Measurements from ENCODE around the gene EBF3.

The EBF3 gene

DNA sequence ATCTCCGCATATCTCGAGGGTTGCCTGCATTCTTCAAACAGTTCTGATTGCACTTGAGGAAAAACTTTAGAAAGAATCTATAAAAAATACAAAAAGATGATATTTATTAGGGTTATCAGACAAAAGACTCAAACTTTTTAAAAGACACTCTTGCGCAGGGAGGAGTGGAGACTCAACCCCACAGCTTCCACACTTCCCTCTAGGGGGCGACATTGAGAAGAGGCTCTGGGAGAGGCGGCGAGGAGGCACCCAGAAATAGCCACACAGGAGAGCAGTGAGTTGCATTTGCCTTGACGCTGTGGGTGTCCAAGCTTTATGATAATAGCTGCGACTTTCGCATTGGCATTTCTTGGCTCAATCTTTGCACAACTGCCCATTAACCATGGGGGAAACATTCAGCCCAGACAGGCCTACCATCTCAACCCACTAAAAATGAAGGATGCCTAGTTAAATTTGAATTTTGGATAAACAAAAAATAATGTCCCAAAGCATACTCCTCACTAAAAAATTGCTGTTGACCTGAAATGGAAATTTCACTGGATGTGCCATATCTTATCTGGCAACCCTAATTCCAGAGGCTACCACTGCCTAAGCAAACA is 86.2 kb downstream of the EBF3 start:
- FAIRE-seq (peak; percentile 35), DNase-seq (ENCODE audit: insufficient read length, low spot score) (peak; percentile 40)

DNA sequence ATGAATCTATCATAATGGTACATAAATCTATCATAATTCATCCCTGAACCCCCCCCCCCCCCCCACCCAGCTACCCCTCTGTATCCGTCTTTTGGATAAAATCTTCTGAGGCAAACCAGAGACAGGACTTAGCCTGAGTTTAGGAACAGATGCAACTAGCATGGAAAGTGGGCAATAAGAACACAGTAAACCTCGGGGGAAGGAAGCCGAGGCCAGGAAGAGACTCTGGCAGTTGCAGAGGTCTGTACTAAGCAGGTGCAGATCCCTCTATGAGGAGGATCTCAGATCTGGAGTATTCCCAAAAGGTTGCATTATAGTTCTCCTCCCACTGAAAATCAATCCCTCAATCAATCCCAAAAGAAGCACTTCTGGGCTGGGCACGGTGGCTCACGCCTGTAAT is 87.2 kb downstream of the EBF3 start:
- FAIRE-seq (no peak), DNase-seq (ENCODE audit: insufficient read length, low spot score) (no peak)

DNA sequence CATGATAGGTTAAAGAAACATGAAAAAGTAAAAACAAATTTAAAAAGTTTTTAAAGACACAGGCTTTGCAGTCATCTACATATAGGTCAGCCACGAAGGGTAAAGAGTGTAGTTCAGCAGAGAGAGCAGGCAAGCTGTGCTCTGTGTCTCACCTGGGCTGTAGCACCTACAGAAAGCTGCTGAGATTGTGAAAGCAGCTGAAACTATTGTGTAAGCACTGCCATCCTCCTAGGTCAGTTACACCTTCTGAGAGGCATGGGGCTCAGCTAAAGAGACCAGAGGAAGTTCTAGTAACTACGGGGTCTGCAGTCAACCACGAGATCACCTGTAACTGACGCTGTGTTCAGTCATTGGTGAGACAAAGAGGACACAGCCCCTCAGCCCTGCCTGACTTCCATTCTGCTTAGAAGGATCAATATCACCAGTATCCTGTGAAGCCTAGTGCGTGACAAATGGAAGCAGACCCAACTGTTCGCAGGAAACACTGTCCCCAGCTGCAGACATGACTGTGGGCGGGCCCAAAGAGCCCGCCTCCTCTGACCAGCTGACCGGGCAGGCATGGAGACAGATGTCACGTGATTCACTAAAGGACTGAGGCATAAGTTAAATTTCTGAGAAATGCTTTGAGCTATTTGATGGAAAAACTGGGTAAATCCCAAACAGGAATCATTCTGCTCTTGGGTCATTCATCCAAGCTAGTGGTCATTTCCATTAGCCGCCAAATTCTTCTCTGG is 87.9 kb downstream of the EBF3 start:
- DNase-seq (ENCODE audit: insufficient read length, low spot score) (no peak), FAIRE-seq (no peak)

DNA sequence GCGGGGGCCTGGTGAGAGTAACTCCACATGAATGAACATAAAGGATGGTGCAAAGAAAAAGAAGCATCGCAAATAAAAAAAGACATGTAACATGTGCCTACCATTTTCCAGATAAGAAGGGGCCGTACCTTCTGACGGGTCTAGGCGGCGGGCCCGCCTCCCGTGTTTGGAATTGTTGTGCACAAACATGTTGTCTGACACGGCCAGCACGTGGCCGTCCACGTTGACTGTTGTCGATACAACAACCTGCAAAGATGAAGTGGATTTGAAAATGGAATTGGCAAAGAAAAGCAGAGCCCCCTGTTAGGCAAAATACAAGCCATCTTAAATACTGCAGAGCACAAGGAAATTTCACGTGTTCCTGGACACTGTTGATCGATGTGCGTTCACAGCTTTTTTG is 90.7 kb downstream of the EBF3 start:
- no peak for DNase-seq (ENCODE audit: insufficient read length, low spot score)
- no peak for FAIRE-seq

DNA sequence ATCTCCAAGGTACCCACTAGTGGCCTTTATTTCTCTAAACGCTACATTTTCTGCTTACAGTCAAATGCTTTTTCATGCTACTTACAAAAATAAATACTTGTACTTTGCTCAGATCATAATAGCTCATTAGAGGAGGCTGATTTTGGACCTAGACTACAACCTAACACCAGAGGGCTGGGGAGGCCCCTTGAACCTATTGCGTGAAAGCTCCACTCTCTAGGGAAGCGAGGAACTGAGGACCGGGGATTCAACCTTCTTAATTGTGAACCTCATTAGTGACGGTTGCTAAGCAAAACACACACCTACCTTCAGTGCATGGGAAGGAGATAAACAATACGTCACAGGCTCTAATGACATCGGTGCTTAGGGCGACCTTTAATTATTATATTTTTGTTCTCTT is 92.1 kb downstream of the EBF3 start:
- no peak for DNase-seq (ENCODE audit: insufficient read length, low spot score)
- no peak for FAIRE-seq

DNA sequence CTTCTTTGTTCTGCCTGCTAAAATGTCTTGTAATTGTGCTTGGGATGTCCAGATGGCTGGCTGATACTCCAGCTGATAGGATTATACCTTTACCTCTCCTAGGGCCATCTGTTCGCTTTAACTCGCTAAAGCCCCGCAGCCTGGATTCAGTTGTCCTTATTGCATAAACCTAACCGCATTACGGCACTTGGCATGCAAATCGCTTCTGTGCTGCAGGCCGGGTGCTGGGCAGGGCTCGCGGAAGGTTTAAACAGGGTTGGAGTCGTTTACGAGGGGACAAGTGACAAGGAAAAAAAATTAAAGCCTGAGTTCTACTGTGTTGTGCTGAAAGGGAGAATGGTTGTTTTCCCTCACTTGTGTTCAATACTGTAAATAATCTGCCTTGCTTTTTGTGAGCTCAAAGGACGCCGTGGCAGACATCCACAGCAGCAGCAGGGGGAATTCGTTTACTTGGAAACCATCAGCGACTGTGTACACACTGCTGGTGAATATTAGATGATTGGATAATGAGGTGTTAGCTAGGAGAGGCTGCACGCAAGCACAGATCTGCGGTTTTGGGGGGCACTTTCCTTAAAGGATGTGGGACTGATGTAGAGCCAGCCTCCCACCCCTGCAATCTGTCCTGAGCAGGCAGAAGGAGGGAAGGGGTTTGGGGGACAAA is 93.0 kb downstream of the EBF3 start:
- FAIRE-seq (no peak), DNase-seq (ENCODE audit: insufficient read length, low spot score) (no peak)

DNA sequence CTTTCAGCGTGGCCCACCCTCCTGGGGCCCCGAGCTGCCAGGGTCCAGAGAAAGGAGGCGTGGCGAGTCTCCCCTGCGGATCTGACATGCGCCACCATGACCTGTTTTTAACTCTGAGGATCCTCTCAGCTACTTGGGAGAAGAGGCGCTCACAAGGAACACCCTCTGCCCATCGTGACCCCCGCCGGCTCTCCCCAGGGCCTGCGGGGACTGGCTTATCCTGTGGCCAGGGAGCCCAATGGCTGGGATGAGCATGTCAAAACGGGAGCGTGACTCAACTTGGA is 93.7 kb downstream of the EBF3 start:
- FAIRE-seq: no peak
- no peak for DNase-seq (ENCODE audit: insufficient read length, low spot score)

- DNase-seq (ENCODE audit: insufficient read length, low spot score): no peak
- FAIRE-seq: no peak
These were observed 94.2 kb downstream of the EBF3 start for GRCh38 chr10:129869596-129870473.

DNA sequence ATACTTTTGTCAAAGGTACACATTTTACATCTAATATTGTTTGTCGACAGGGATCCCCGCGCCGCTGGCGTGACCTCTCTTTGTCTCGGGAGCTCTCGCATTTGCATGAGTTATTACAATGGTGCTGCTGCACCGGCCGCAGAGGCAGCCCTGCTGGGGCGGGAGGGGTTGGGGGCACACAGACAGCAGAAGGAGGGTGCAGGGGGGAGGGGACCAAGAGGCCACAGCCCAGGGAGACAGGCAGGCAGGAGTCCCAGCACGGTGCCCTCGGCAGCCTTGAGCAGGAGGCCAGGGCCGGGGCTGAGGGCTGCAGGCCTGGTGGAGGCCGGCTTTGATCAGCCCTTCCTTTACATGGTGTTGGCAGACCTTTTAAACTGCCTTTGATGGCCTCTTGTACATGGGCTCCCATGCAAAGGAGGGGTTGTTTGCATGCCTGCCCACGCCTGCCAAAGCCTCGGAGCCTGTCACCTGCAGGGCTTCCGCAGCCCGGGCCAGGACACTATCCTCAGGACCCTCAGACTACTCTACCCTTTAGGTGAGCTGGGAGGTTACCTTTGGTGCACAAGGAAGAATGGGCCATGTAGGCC is 95.5 kb downstream of the EBF3 start:
- DNase-seq (ENCODE audit: insufficient read length, low spot score) (no peak), FAIRE-seq (no peak)

DNA sequence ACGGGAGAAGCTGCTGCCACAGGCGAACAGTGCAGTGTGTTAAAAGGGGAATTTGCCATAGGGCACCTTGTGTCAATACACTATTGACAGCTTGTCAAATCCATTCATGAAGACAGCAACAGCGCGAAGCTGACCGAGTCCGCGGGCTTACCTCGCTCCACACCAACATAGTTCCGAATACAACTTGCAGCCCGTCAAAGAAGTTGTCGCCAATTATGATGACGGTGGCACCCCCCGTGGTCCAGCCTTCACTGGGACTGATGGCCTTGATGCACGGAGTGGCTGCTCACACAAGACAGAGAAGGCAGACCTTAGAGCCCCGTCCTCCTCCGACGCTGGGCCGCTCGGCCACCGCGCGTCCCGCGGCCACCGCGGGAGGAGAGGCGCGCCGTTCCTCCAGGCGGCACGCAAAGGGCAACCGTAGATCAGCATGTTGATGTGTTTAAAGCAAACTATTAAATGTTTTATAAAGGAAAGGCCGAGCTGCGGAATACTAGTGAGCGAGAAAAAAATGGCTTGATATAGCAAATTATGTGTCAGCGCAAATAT is 96.4 kb downstream of the EBF3 start:
- no peak for DNase-seq (ENCODE audit: insufficient read length, low spot score)
- FAIRE-seq: no peak

DNA sequence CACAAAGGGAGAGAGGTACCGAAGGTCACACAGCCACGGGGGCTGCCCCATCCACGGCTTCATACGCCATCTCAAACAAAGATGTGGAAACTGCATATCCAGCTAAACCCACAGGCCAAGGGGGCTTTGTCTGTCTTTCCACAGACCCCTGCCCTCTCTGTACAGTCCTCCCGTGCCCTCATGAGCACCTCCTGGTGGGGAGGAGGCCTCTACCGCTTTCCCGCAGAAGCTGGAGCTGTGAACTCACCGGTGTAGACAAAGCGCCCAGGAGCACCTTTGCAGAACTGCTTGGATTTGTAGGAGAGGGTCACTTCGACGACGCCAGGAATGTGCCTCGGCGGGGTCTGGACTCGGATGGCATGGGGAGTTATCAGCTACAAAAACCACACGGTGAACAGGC is 97.2 kb downstream of the EBF3 start:
- DNase-seq (ENCODE audit: insufficient read length, low spot score) (no peak), FAIRE-seq (no peak)

DNA sequence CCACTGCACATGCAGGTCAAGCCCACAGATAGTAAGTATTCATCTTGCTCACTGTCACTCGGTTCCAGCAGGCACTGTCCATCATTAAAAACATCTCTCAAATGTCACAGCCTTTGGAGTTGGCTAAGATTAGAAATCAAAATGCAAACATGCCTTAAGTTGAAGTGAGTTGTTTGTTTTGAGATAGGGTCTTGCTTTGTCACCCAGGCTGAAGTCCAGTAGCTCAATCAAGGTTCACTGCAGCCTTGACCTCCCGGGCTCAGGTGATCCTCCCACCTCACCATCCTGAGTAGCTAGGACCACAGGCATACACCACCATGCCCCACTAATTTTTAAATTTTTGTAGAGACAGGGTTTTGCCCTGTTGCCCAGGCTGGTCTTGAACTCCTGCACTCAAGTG is 98.1 kb downstream of the EBF3 start:
- DNase-seq (ENCODE audit: insufficient read length, low spot score) (no peak), FAIRE-seq (no peak)

- DNase-seq (ENCODE audit: insufficient read length, low spot score): no peak
- FAIRE-seq: no peak
These were observed 98.7 kb downstream of the EBF3 start for GRCh38 chr10:129865413-129865812.

- DNase-seq (ENCODE audit: insufficient read length, low spot score): no peak
- FAIRE-seq: no peak
These were observed 99.4 kb downstream of the EBF3 start for GRCh38 chr10:129864601-129865126.

GRCh38 chr10:129864082-129864481 is 100.0 kb downstream of the EBF3 start:
- FAIRE-seq: no peak
- no peak for DNase-seq (ENCODE audit: insufficient read length, low spot score)

- no peak for FAIRE-seq
- no peak for DNase-seq (ENCODE audit: insufficient read length, low spot score)
These were observed 100.8 kb downstream of the EBF3 start for GRCh38 chr10:129863201-129863663.

DNA sequence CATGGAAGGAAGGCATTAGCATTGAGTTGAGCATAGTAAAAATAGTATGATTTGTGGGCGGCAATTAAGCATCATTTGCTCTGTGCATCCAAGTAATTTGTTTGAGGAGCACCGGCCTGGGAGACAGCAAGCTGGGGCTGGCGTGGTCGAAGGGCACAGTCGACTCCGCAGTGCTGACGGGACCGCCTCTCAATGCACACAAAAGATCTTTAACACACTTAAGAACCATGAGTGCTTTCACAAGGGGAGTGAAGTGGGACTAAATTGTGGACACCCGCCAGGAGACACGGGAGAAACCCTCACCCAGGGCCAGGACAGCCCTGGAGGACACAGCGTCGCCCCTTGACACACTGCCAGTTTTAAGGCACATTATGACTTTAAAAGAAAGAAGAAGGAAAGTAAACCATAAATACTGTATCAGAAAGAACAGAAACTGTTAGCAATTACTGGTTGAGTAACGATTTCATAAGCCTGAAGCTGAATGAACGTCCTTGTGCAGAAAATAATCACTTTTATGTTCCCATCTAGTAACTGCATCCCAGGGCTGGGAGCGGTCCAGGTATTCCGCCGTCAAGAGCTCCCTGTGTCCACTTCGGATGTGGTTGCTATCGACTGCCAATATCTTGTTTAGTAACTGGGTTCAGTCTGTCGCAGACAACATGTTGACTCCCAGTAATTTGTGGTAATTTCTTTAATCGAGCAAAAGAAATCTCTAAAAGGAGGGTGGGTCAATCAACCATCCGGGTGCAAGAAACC is 102.1 kb downstream of the EBF3 start:
- no peak for FAIRE-seq
- no peak for DNase-seq (ENCODE audit: insufficient read length, low spot score)

DNA sequence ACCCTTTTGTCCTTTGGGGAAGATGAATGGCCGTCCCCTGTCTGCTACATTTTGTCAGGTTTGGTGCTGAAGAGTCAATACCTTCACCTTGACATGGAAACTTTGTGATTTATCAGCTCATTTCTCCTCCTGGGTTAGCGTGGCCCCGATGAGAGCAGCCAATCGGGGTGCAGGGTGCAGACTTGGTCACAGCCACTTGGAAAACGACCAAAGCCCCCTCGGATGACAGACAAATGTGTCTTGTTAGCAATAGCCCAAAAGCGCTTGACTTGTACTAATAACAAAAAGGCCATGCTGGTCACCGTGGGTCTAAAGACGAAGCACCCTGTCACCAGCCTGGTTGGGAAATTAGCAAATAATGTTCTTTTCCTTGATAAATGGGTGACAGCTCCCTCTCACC is 103.7 kb downstream of the EBF3 start:
- FAIRE-seq: no peak
- DNase-seq (ENCODE audit: insufficient read length, low spot score): no peak

GRCh38 chr10:129859536-129859935 is 104.5 kb downstream of the EBF3 start:
- no peak for FAIRE-seq
- DNase-seq (ENCODE audit: insufficient read length, low spot score): no peak
